Stimulated activated CD8-positive, alpha-beta memory T cell treated with anti-CD3 and anti-CD28 coated beads, Interleukin-12 subunit alpha, Interleukin-12 subunit beta, amount 100 ng/mL, for 4 hours (primary cell): ENCODE data around the gene NXPE2.

Experiments used
- DNase-seq: peaks from one replicate; pipeline ENCODE4 v3.0.0-alpha.2; 2020; ENCODE audit warnings: low read depth

The NXPE2 gene

DNA sequence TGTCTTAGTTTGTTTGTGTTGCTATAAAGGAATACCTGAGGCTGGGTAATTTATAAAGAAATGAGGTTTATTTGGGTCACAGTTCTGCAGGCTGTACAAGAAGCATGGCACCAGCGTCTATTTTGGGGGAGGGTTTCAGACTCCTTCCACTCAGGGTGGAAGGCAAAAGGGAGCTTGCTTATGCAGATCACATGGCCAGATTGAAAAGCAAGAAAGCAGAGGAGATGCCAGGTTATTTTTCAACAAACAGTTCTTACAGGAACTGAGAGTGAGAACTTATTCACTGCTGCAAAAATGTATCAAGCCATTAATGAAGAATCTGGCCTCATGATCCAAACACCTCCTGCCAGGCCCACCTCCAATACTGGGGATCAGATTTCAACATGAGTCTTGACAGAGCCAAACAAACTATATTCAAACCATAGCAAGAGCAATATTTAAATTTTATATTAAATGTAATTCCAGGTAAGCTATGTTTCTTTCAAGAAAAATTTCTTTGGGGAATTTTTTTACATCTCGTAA lies 66.9 kb downstream of the NXPE2 start:
- no peak for DNase-seq

DNA sequence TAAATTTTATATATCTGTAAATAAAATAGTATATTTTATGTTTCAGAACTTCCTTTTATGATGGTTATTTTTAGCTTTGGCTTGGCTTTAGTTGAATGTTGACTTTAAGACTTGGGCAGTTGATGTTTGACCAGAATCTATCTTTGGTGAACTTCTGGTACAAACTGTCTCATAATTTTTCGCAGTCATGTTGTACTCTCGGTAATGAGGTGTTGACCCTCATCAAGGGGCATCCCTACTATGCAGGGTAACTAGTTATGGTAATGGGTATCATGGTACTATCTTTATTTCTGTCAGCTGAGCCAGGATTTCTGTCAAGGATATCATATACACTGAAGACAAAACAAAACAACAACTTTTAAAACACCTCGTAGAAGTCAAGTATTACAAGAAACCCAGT lies 67.7 kb downstream of the NXPE2 start:
- no peak for DNase-seq
